Suprapubic skin (tissue), 4 donors: ENCODE data around the gene BMPR1B.

Source experiments
- CTCF ChIP-seq, 2 donors: fragments of 200-600 bp in 1 of 2; fragments of 450-650 bp in 1 of 2; sonication (generic) in 1 of 2; IDR thresholded peaks; one replicate each; pipeline ENCODE4 v1.5.1; 2016 to 2019; ENCODE audit warnings: antibody characterized with exemption in 2 of 2, mild to moderate bottlenecking in 1 of 2, moderate library complexity in 1 of 2
- POLR2A ChIP-seq, 2 donors: fragments of 450-650 bp; IDR thresholded peaks; one replicate each; pipeline ENCODE4 v1.6.1; 2017; ENCODE audit warnings: antibody characterized with exemption in 2 of 2, mild to moderate bottlenecking in 2 of 2, moderate library complexity in 2 of 2
- POLR2AphosphoS5 ChIP-seq, 3 donors: sonication (generic); formaldehyde crosslinking; IDR thresholded peaks; one replicate each; pipeline ENCODE4 v1.6.1; 2017; ENCODE audit warnings: antibody characterized with exemption in 3 of 3

DNA sequence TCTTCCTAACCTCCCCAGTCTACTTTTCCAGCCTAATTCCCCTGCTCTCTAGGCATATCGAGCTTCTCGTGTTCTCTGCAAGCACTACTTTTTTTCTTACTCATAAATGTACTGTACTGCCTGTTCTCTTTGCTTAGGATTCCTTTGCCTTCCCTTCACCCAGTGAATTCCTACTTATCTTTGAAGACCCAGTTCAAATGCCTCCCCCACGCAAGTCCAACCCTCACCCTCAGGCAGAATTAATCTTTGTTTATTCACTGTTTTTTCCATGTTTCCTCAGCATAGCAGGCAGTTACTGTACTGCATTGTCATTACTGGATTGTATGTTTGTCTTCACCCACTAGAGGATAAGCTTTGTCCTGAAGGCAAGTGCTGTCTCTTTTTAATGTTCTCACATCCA lies 287.7 kb downstream of the BMPR1B start:
- no peak for TF ChIP-seq CTCF (IDR thresholded peaks at IDR 0.05)
- no peak for TF ChIP-seq POLR2A (IDR thresholded peaks at IDR 0.05)
- TF ChIP-seq POLR2AphosphoS5 (IDR thresholded peaks at IDR 0.05) = no peak
